HepG2 (cell line): ENCODE measurements around the gene RECK. TPM values are rescaled to one million over a fixed set of nuclear protein-coding genes. Genes with fewer than 3 reads are reported as not detected.

ENCODE experiments used
- ATAC-seq: fragments of 200-7000 bp; cut with Tn5 transposase; 3 replicates; pipeline ENCODE4 v1.9.1; 2020; ENCODE audit warnings: mild to moderate bottlenecking, moderate library complexity
- BruUV-seq: library from RNA; stranded (reverse); fragments of 400-500 nt; replicated peaks from 2 replicates; lab custom pipeline; 2021; lab: Mats Ljungman, UMichigan
- CTCF ChIA-PET: fragments of 300-600 bp; formaldehyde crosslinking; extraction: SDS; loops from one replicate; lab custom pipeline; 2021; ENCODE audit warnings: low total read pairs, inconsistent platforms, low intra/inter-chr PET ratio; lab: Yijun Ruan, JAX
- POLR2A ChIA-PET: fragments of 350-600 bp; sonication (Branson Sonifier 250); formaldehyde crosslinking; loops from one replicate; lab custom pipeline; 2020; ENCODE audit warnings: antibody characterized with exemption, inconsistent platforms; lab: Yijun Ruan, JAX
- DNase-seq: peaks from one replicate; pipeline ENCODE4 v3.0.0-alpha.2; 2015; ENCODE audit warnings: low spot score
- FAIRE-seq: peaks from 3 replicates; lab custom pipeline; 2011; peaks lifted over from hg19 to GRCh38; lab: Jason Lieb, UNC
- H2AFZ ChIP-seq: one replicate; pipeline ENCODE4 v1.6.1; 2011; ENCODE audit warnings: low read length, inconsistent platforms
- H3K27ac ChIP-seq: fragments of 300-600 bp; 3 replicates; pipeline ENCODE4 v1.8.0; 2011; ENCODE audit warnings: mixed run types, mild to moderate bottlenecking, mixed read lengths, low read length, inconsistent platforms; ENCODE audit not compliant: insufficient read depth; ENCODE audit errors: extremely low read length
- H3K27me3 ChIP-seq, 2 experiments: fragments of 200-600 bp in 1 of 2; 2 replicates in 1 of 2; 3 replicates in 1 of 2; pipeline versions ENCODE4 v1.6.0 to v1.8.0; 2011; ENCODE audit warnings: low read length in 2 of 2, mild to moderate bottlenecking in 2 of 2, moderate library complexity in 2 of 2, inconsistent platforms in 1 of 2; ENCODE audit not compliant: insufficient read depth in 2 of 2, control insufficient read depth in 1 of 2
- H3K36me3 ChIP-seq, 2 experiments: fragments of 200-600 bp in 1 of 2; replicated peaks in 1 of 2; 2 replicates in 1 of 2; 3 replicates in 1 of 2; pipeline versions ENCODE4 v1.5.1 to v1.8.0; 2011; ENCODE audit warnings: low read length in 2 of 2, inconsistent platforms in 1 of 2; ENCODE audit not compliant: insufficient read depth in 2 of 2, control insufficient read depth in 1 of 2
- H3K4me1 ChIP-seq: 2 replicates; pipeline ENCODE4 v1.5.1; 2012; ENCODE audit warnings: low read length, inconsistent platforms; ENCODE audit not compliant: insufficient read depth
- H3K4me2 ChIP-seq: 2 replicates; pipeline ENCODE4 v1.6.0; 2011; ENCODE audit warnings: low read depth, low read length, inconsistent platforms
- H3K4me3 ChIP-seq, 3 experiments: fragments of 200-600 bp in 1 of 3; sonication (generic), shearing (Covaris generic) in 1 of 3; replicated peaks in 1 of 3; 2 replicates each; pipeline ENCODE4 v1.5.1; 2011 to 2016; ENCODE audit warnings: low read length in 3 of 3, inconsistent platforms in 2 of 3, low read depth in 2 of 3, mild to moderate bottlenecking in 2 of 3, control low read depth in 1 of 3, mixed read lengths in 1 of 3; ENCODE audit not compliant: insufficient read depth in 1 of 3
- H3K79me2 ChIP-seq: one replicate; pipeline ENCODE4 v1.6.1; 2011; ENCODE audit warnings: low read length, inconsistent platforms; ENCODE audit not compliant: insufficient read depth
- H3K9ac ChIP-seq: 2 replicates; pipeline ENCODE4 v1.6.0; 2011; ENCODE audit warnings: mild to moderate bottlenecking, low read depth, low read length, inconsistent platforms; ENCODE audit not compliant: insufficient read depth
- H3K9me3 ChIP-seq: 2 replicates; pipeline ENCODE4 v1.5.1; 2012; ENCODE audit warnings: mild to moderate bottlenecking, low read length
- H4K20me1 ChIP-seq: 2 replicates; pipeline ENCODE4 v1.6.0; 2011; ENCODE audit warnings: inconsistent platforms, mild to moderate bottlenecking, low read length, moderate library complexity; ENCODE audit not compliant: insufficient read depth
- ELF3 ChIP-seq: IDR thresholded peaks from 2 replicates; pipeline ENCODE4 v1.6.1; 2016; ENCODE audit warnings: missing genetic modification reagents, missing compliant biosample characterization
- FOXK2 ChIP-seq: fragments of 450-650 bp; IDR thresholded peaks from 2 replicates; pipeline ENCODE4 v1.6.1; 2016
- MIER2 ChIP-seq: IDR thresholded peaks from 2 replicates; pipeline ENCODE4 v1.6.1; 2016; ENCODE audit warnings: missing biosample characterization, missing genetic modification reagents
- MIER3 ChIP-seq: IDR thresholded peaks from 2 replicates; pipeline ENCODE4 v1.6.1; 2016; ENCODE audit warnings: missing compliant biosample characterization, borderline replicate concordance
- RORA ChIP-seq: sonication (generic); formaldehyde crosslinking; IDR thresholded peaks from 2 replicates; pipeline ENCODE4 v1.5.0; 2020; ENCODE audit warnings: mild to moderate bottlenecking, missing genetic modification reagents, moderate library complexity
- SAP130 ChIP-seq: IDR thresholded peaks from 2 replicates; pipeline ENCODE4 v1.6.1; 2016; ENCODE audit warnings: low read depth
- SOX5 ChIP-seq: IDR thresholded peaks from 2 replicates; pipeline ENCODE4 v1.6.1; 2016; ENCODE audit warnings: borderline replicate concordance
- SP140L ChIP-seq: sonication (generic); formaldehyde crosslinking; IDR thresholded peaks from 2 replicates; pipeline ENCODE4 v1.4.0; 2020; ENCODE audit warnings: missing genetic modification reagents, borderline replicate concordance
- THAP11 ChIP-seq: IDR thresholded peaks from 2 replicates; pipeline ENCODE4 v1.6.1; 2016; ENCODE audit warnings: missing biosample characterization, missing genetic modification reagents
- U2AF1 ChIP-seq: fragments of 200-400 bp; formaldehyde crosslinking; optimal IDR thresholded peaks from 2 replicates; pipeline ENCODE3; 2017; ENCODE audit warnings: mild to moderate bottlenecking, low read depth, low read length
- XRCC5 ChIP-seq: fragments of 200-400 bp; formaldehyde crosslinking; optimal IDR thresholded peaks from 2 replicates; pipeline ENCODE3; 2017; ENCODE audit warnings: mild to moderate bottlenecking, low read length
- ZNF598 ChIP-seq: sonication (generic); formaldehyde crosslinking; IDR thresholded peaks from 2 replicates; pipeline ENCODE4 v1.5.1; 2020; ENCODE audit warnings: mild to moderate bottlenecking, missing genetic modification reagents, borderline replicate concordance
- ZNF776 ChIP-seq: sonication (generic); formaldehyde crosslinking; IDR thresholded peaks from 2 replicates; pipeline ENCODE4 v1.4.0; 2020; ENCODE audit warnings: mild to moderate bottlenecking, missing genetic modification reagents
- WGBS: methylation state at CpG from one replicate; pipeline ENCODE4 v1.1.6; 2017; ENCODE audit warnings: low lambda C conversion rate; 5-methylcytosine and 5-hydroxymethylcytosine counted together
- in situ Hi-C: cut with HindIII; loops from 2 replicates; pipeline ENCODE4 v1.10.0; 2017; ENCODE audit warnings: low pct_unique_long_range_greater_than_20kb; ENCODE audit not compliant: extremely low pct_ligation_motif_present
- intact Hi-C: fragments of 100-400 bp; cut with micrococcal nuclease; formaldehyde crosslinking; loops from one replicate; pipeline ENCODE4 v1.10.0; 2022; ENCODE audit not compliant: unreplicated experiment
- polyA plus RNA-seq, 8 experiments: library from polyadenylated mRNA; depleted of rRNA in 3 of 8; stranded (reverse) in 7 of 8; unstranded in 1 of 8; fragments of >200 nt; fragmentation: Illumina TruSeq in 4 of 8; extraction: Trizol in 4 of 8; gene quantifications; 2 replicates each; pipeline versions ENCODE4 v1.2.1 to v1.2.3, GENCODE V29; 2011 to 2016; ENCODE audit warnings: low read depth in 4 of 8, missing spikeins in 1 of 8, mixed read lengths in 1 of 8; ENCODE audit not compliant: insufficient read depth in 1 of 8
- total RNA-seq, 5 experiments: library from RNA; depleted of rRNA; stranded (reverse); fragments of >200 nt; fragmentation: Illumina TruSeq; extraction: Trizol; gene quantifications; 2 replicates each; pipeline ENCODE4 v1.2.3, GENCODE V29; 2016; ENCODE audit warnings: low read depth in 1 of 5
- TF ChIP-seq, protein P1 (sequence below): sonication (generic); formaldehyde crosslinking; IDR thresholded peaks from 2 replicates; pipeline ENCODE4 v1.5.0; 2020; ENCODE audit warnings: mild to moderate bottlenecking, missing genetic modification reagents
- TF ChIP-seq, protein P2 (sequence below): sonication (generic); formaldehyde crosslinking; IDR thresholded peaks from 2 replicates; pipeline ENCODE4 v1.4.0; 2020; ENCODE audit warnings: missing genetic modification reagents
- TF ChIP-seq, protein P3 (sequence below): sonication (generic); formaldehyde crosslinking; IDR thresholded peaks from 2 replicates; pipeline ENCODE4 v1.5.0; 2020; ENCODE audit warnings: missing genetic modification reagents

Gene RECK
- total and polyA plus RNA-seq, 2 of the 13 experiments (the other 11 are each of a cell fraction or from before 2014, with no cell fraction given): 3.1 to 4.8 TPM

DNA sequence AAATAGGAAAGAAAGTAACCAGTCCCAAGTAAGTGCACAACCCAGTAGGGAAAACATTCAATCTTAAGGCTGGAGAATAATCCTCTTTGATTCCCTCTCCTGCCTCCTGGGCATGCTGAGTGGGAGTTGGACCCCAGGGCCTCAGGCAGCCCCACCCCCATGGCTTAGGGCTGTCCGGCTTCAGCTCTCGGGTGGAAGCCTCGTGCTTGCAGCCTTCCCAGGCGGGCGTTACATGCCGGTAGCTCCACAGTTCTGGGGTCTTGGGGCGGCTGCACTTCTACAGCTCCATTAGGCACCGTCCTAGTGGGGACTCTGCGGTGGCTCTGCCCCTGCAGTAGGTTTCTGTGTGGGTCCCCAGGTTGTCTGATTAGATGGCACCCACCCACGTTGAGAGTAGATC is 109.9 kb downstream of the RECK start:
- Histone ChIP-seq H3K27ac (no peak overlapping the region), H3K36me3 (no peaks in the 10 kb centered on the region), H3K9me3 (peaks cover 11% of the 10 kb centered on the region; the same call in 1 of the 2 replicates), H4K20me1 (no peaks in the 10 kb centered on the region), H2AFZ (no peak overlapping the region), H3K9ac (no peak overlapping the region), H3K4me1 (peaks cover 40% of the 10 kb centered on the region), H3K4me3 (no peak overlapping the region), H3K79me2 (no peaks in the 10 kb centered on the region), H3K4me2 (no peak overlapping the region), H3K27me3 (peaks cover 3 to 8% of the 10 kb centered on the region in 2 experiments; a peak in 3 of 5 replicates)
- TF ChIP-seq, protein P1, sequence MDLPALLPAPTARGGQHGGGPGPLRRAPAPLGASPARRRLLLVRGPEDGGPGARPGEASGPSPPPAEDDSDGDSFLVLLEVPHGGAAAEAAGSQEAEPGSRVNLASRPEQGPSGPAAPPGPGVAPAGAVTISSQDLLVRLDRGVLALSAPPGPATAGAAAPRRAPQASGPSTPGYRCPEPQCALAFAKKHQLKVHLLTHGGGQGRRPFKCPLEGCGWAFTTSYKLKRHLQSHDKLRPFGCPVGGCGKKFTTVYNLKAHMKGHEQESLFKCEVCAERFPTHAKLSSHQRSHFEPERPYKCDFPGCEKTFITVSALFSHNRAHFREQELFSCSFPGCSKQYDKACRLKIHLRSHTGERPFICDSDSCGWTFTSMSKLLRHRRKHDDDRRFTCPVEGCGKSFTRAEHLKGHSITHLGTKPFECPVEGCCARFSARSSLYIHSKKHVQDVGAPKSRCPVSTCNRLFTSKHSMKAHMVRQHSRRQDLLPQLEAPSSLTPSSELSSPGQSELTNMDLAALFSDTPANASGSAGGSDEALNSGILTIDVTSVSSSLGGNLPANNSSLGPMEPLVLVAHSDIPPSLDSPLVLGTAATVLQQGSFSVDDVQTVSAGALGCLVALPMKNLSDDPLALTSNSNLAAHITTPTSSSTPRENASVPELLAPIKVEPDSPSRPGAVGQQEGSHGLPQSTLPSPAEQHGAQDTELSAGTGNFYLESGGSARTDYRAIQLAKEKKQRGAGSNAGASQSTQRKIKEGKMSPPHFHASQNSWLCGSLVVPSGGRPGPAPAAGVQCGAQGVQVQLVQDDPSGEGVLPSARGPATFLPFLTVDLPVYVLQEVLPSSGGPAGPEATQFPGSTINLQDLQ (CRISPR knock-in tag): no peak
- TF ChIP-seq SAP130 (CRISPR knock-in tag) (no peak), SOX5 (CRISPR knock-in tag) (no peak), ELF3 (CRISPR knock-in tag) (no peak), RORA (CRISPR knock-in tag) (no peak), U2AF1 (no peak), THAP11 (CRISPR knock-in tag) (no peak), SP140L (CRISPR knock-in tag) (no peak), ZNF776 (no peak), XRCC5 (no peak), MIER3 (CRISPR knock-in tag) (no peak), MIER2 (no peak), ZNF598 (CRISPR knock-in tag) (no peak), FOXK2 (no peak)
- TF ChIP-seq, protein P2, sequence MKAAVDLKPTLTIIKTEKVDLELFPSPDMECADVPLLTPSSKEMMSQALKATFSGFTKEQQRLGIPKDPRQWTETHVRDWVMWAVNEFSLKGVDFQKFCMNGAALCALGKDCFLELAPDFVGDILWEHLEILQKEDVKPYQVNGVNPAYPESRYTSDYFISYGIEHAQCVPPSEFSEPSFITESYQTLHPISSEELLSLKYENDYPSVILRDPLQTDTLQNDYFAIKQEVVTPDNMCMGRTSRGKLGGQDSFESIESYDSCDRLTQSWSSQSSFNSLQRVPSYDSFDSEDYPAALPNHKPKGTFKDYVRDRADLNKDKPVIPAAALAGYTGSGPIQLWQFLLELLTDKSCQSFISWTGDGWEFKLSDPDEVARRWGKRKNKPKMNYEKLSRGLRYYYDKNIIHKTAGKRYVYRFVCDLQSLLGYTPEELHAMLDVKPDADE (CRISPR knock-in tag): no peak
- TF ChIP-seq, protein P3, sequence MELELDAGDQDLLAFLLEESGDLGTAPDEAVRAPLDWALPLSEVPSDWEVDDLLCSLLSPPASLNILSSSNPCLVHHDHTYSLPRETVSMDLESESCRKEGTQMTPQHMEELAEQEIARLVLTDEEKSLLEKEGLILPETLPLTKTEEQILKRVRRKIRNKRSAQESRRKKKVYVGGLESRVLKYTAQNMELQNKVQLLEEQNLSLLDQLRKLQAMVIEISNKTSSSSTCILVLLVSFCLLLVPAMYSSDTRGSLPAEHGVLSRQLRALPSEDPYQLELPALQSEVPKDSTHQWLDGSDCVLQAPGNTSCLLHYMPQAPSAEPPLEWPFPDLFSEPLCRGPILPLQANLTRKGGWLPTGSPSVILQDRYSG: no peak
- ChIA-PET POLR2A (no interaction called here), CTCF (no interaction called here)
- no TSS peak for BruUV-seq
- no peak for DNase-seq
- no peak for ATAC-seq
- intact Hi-C loops (no loop called here), in situ Hi-C loops (no loop called here)
- 0% methylated on average over 1 of the region's 10 CpGs for WGBS
- FAIRE-seq: no peak
